ENCODE measurements around the gene SHLD3. TPM values are rescaled to one million over a fixed set of nuclear protein-coding genes. Genes with fewer than 3 reads are reported as not detected.

SHLD3 gene
- total RNA-seq, 1 experiment from 2014 or later: 2.8 TPM

DNA sequence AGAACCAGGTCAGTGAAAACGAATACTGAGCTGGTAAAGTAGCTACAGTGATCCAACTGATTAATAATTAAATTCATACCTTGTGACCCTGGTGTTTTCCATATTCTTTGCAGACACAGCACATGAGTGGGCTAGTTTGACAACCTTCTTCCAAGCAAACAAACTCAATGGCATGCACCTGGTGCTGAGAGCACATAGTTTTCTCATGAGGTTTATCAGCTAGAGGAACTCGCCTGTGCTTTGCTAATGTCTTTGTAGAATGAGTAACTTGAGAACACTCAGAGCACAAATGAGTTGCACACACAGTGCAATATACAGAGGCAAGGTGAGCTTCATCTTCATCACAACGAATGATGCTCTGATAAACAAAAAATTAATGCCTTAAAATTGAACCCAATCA is 13.3 kb upstream of the SHLD3 start:
- no TSS peak for BruUV-seq (replicated peaks)
- intact Hi-C loops (cut with micrococcal nuclease): no loop called here
- Histone ChIP-seq H3K4me3 (replicated peaks in 1 of 2; ENCODE audit: low read depth in 1 of 2, low read length in 2 of 2) (no peak overlapping the region), H3K9me3 (ENCODE audit: control insufficient read depth in 1 of 2, insufficient read depth in 1 of 2, low read depth in 1 of 2, low read length in 2 of 2) (no peaks in the 10 kb centered on the region), H3K36me3 (ENCODE audit: control insufficient read depth in 1 of 2, insufficient read depth in 2 of 2, low read length in 2 of 2) (peaks cover 10 to 16% of the 10 kb centered on the region in 2 experiments; a peak in 3 of 4 replicates), H3K4me2 (ENCODE audit: low read length) (no peak overlapping the region), H3K27ac (ENCODE audit: low read depth, low read length) (no peak overlapping the region), H3K4me1 (ENCODE audit: control insufficient read depth in 1 of 2, insufficient read depth in 2 of 2, low read length in 2 of 2) (no peaks in the 10 kb centered on the region), H2AFZ (ENCODE audit: low read depth, low read length, poor library complexity, severe bottlenecking) (no peak overlapping the region), H3K9ac (ENCODE audit: low read length) (no peak overlapping the region), H3K9me2 (ENCODE audit: insufficient read depth) (no peaks in the 10 kb centered on the region), H4K20me1 (ENCODE audit: insufficient read depth) (no peaks in the 10 kb centered on the region), H3K79me2 (ENCODE audit: insufficient read depth, low read length) (no peaks in the 10 kb centered on the region), H3K27me3 (ENCODE audit: insufficient read depth, low read length) (no peaks in the 10 kb centered on the region)
- CTCF ChIA-PET: no interaction called here
- no peak for DNase-seq (ENCODE audit: low read depth, low spot score)
- RAD21 ChIA-PET (ENCODE audit: low non-redundant PET in 1 of 2, low total read pairs in 2 of 2, uncharacterized antibody in 2 of 2, unreplicated experiment in 2 of 2): no interaction called here
- TF ChIP-seq RAD21 (IDR thresholded peaks at IDR 0.05; ENCODE audit: low read depth) (no peak), EZH2phosphoT487 (IDR thresholded peaks at IDR 0.05; ENCODE audit: borderline replicate concordance) (no peak)
- POLR2A ChIA-PET: no interaction called here
- ATAC-seq: no peak

DNA sequence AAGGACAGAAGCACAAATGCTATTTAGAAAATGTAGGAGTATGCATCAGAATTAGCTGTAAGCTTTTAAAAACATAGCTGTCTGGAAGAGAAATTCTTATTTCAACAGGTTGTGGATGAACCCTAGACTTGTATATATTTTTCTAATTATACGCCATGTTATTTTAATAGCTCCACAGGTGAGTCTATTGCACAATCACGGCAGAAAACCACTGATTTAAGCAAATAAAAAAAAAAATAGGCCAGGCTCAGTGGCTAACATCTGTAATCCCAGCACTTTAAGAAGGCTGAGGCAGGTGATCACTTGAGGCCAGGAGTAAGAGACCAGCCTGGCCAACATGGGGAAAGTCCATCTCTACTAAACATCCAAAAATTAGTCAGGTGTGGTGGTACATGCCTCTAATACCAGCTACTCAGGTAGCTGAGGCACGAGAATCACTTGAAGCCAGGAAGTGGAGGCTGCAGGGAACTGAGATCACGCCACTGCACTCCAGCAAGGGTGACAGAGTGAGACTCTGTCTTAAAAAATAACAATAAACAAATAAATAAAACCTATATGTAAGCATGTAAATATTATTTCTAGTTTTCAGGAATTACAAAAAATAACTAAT is 12.4 kb upstream of the SHLD3 start:
- ATAC-seq (no peak), DNase-seq (ENCODE audit: low read depth, low spot score) (no peak)
- no peaks in the 10 kb centered on the region for H3K4me1 ChIP-seq (ENCODE audit: control insufficient read depth in 1 of 2, insufficient read depth in 2 of 2, low read length in 2 of 2)
- H3K79me2 ChIP-seq (ENCODE audit: insufficient read depth, low read length): no peaks in the 10 kb centered on the region
- TF ChIP-seq ZBTB33 (IDR thresholded peaks at IDR 0.05; ENCODE audit: extremely low read depth, insufficient replicate concordance, low read length) (no peak), ZFX (IDR thresholded peaks at IDR 0.05) (no peak), EGR1 (IDR thresholded peaks at IDR 0.05; ENCODE audit: low read depth) (no peak), RAD21 (IDR thresholded peaks at IDR 0.05; ENCODE audit: low read depth) (no peak), FOSL1 (IDR thresholded peaks at IDR 0.05; ENCODE audit: low read depth) (no peak), CBX3 (IDR thresholded peaks at IDR 0.05; ENCODE audit: low read depth) (no peak), CEBPB (IDR thresholded peaks at IDR 0.05; ENCODE audit: low read depth) (no peak), JUND (IDR thresholded peaks at IDR 0.05) (no peak), ZNF274 (IDR thresholded peaks at IDR 0.05; ENCODE audit: low read depth, low read length) (no peak), SIN3A (IDR thresholded peaks at IDR 0.05; ENCODE audit: low read depth) (no peak), SP1 (IDR thresholded peaks at IDR 0.05; ENCODE audit: low read depth) (no peak), ELF1 (IDR thresholded peaks at IDR 0.05; ENCODE audit: borderline replicate concordance, low read depth) (no peak), POLR2AphosphoS5 (IDR thresholded peaks at IDR 0.05; ENCODE audit: low read depth, low read length) (no peak), EZH2phosphoT487 (IDR thresholded peaks at IDR 0.05; ENCODE audit: borderline replicate concordance) (no peak), EZH2 (IDR thresholded peaks at IDR 0.05) (no peak)
- ChIA-PET RAD21 (ENCODE audit: low non-redundant PET in 1 of 2, low total read pairs in 2 of 2, uncharacterized antibody in 2 of 2, unreplicated experiment in 2 of 2) (no interaction called here), POLR2A (no interaction called here), CTCF (no interaction called here)
- no peaks in the 10 kb centered on the region for H4K20me1 ChIP-seq (ENCODE audit: insufficient read depth)
- intact Hi-C loops (cut with micrococcal nuclease): no loop called here
- H2AFZ ChIP-seq (ENCODE audit: low read depth, low read length, poor library complexity, severe bottlenecking): no peak overlapping the region
- H3K27me3 ChIP-seq (ENCODE audit: insufficient read depth, low read length): no peaks in the 10 kb centered on the region
- no TSS peak for BruUV-seq (replicated peaks)
- no peak overlapping the region for H3K9ac ChIP-seq (ENCODE audit: low read length)
- H3K36me3 ChIP-seq (ENCODE audit: control insufficient read depth in 1 of 2, insufficient read depth in 2 of 2, low read length in 2 of 2): peaks cover 10 to 11% of the 10 kb centered on the region in 2 experiments; a peak in 2 of 4 replicates
- H3K27ac ChIP-seq (ENCODE audit: low read depth, low read length): no peak overlapping the region
- H3K4me3 ChIP-seq (replicated peaks in 1 of 2; ENCODE audit: low read depth in 1 of 2, low read length in 2 of 2): no peak overlapping the region
- no peaks in the 10 kb centered on the region for H3K9me3 ChIP-seq (ENCODE audit: control insufficient read depth in 1 of 2, insufficient read depth in 1 of 2, low read depth in 1 of 2, low read length in 2 of 2)
- no peaks in the 10 kb centered on the region for H3K9me2 ChIP-seq (ENCODE audit: insufficient read depth)
- H3K4me2 ChIP-seq (ENCODE audit: low read length): no peak overlapping the region
